Cardiac muscle cell (in vitro differentiated cells and primary cell): Measurements from ENCODE around the gene PRKACB. TPM values are rescaled to one million over a fixed set of nuclear protein-coding genes. Genes with fewer than 3 reads are reported as not detected.
A peak's percentile ranks its signal among the peaks of the same experiment; 100 is the strongest.

Source experiments
- DNase-seq, 2 donors: peaks; one replicate each; pipeline versions ENCODE4 v3.0.0 to v3.0.0-alpha.2; 2010 to 2017; ENCODE audit warnings: low read depth in 1 of 2, low spot score in 1 of 2
- H3K27ac ChIP-seq: fragments of 200-600 bp; sonication (generic); 2 replicates; pipeline ENCODE4 v1.5.1; 2016
- H3K27me3 ChIP-seq: fragments of 200-600 bp; sonication (generic); 2 replicates; pipeline ENCODE4 v1.6.0; 2016; ENCODE audit warnings: control low read depth
- H3K36me3 ChIP-seq: fragments of 200-600 bp; sonication (generic); 2 replicates; pipeline ENCODE4 v1.5.1; 2016; ENCODE audit warnings: control low read depth
- H3K4me1 ChIP-seq: fragments of 200-600 bp; sonication (generic); 2 replicates; pipeline ENCODE4 v1.8.1; 2017; ENCODE audit warnings: low read depth, mild to moderate bottlenecking, mixed run types
- H3K4me3 ChIP-seq: fragments of 200-600 bp; sonication (generic); 2 replicates; pipeline ENCODE4 v1.5.1; 2016; ENCODE audit warnings: mild to moderate bottlenecking
- H3K9me3 ChIP-seq: fragments of 200-600 bp; sonication (generic); 2 replicates; pipeline ENCODE4 v1.5.1; 2017; ENCODE audit warnings: low read depth, mild to moderate bottlenecking, control low read depth
- CTCF ChIP-seq: IDR thresholded peaks from 2 replicates; pipeline ENCODE4 v1.5.1; 2012; ENCODE audit warnings: low read depth, mild to moderate bottlenecking, low read length
- polyA plus RNA-seq: library from polyadenylated mRNA; unstranded; fragments of >200 nt; fragmentation: Nextera tagmentation; extraction: Ambion mirVana; gene quantifications from 2 replicates; pipeline ENCODE4 v1.2.1, GENCODE V29; 2016
- total RNA-seq: library from RNA; depleted of rRNA; stranded (reverse); fragments of >200 nt; gene quantifications from 2 replicates; pipeline ENCODE4 v1.2.3, GENCODE V29; 2016

Gene PRKACB
- total and polyA plus RNA-seq, 2 experiments from 2014 or later: 21.2 to 27.1 TPM

- Histone ChIP-seq H3K27ac (no peak overlapping the region), H3K27me3 (no peaks in the 10 kb centered on the region), H3K9me3 (no peaks in the 10 kb centered on the region), H3K4me1 (no peaks in the 10 kb centered on the region), H3K4me3 (no peak overlapping the region), H3K36me3 (no peaks in the 10 kb centered on the region)
- no peak for DNase-seq
- no peak for TF ChIP-seq CTCF
Measured at GRCh38 chr1:84266748-84267147, 122.7 kb downstream of the PRKACB start.

- H3K4me3 ChIP-seq: no peak overlapping the region
- no peaks in the 10 kb centered on the region for H3K4me1 ChIP-seq
- no peaks in the 10 kb centered on the region for H3K36me3 ChIP-seq
- no peak for DNase-seq
- no peak for TF ChIP-seq CTCF
- no peaks in the 10 kb centered on the region for H3K9me3 ChIP-seq
- no peaks in the 10 kb centered on the region for H3K27me3 ChIP-seq
- no peak overlapping the region for H3K27ac ChIP-seq
Measured at GRCh38 chr1:84267476-84267875, 123.4 kb downstream of the PRKACB start.

GRCh38 chr1:84268346-84268745, 124.3 kb downstream of the PRKACB start:
- no peaks in the 10 kb centered on the region for H3K36me3 ChIP-seq
- H3K4me3 ChIP-seq: no peak overlapping the region
- no peak for DNase-seq
- H3K9me3 ChIP-seq: no peaks in the 10 kb centered on the region
- H3K27me3 ChIP-seq: no peaks in the 10 kb centered on the region
- no peak for TF ChIP-seq CTCF
- no peak overlapping the region for H3K27ac ChIP-seq
- H3K4me1 ChIP-seq: no peaks in the 10 kb centered on the region

- H3K36me3 ChIP-seq: no peaks in the 10 kb centered on the region
- no peaks in the 10 kb centered on the region for H3K9me3 ChIP-seq
- no peaks in the 10 kb centered on the region for H3K27me3 ChIP-seq
- DNase-seq: no peak
- TF ChIP-seq CTCF: no peak
- no peak overlapping the region for H3K27ac ChIP-seq
- no peaks in the 10 kb centered on the region for H3K4me1 ChIP-seq
- no peak overlapping the region for H3K4me3 ChIP-seq
Measured at GRCh38 chr1:84269306-84269705, 125.2 kb downstream of the PRKACB start.

GRCh38 chr1:84271441-84272151, 127.5 kb downstream of the PRKACB start:
- no peaks in the 10 kb centered on the region for H3K27me3 ChIP-seq
- no peaks in the 10 kb centered on the region for H3K4me1 ChIP-seq
- no peaks in the 10 kb centered on the region for H3K9me3 ChIP-seq
- peak; percentile 6 to 30 for DNase-seq
- no peak overlapping the region for H3K27ac ChIP-seq
- H3K36me3 ChIP-seq: no peaks in the 10 kb centered on the region
- no peak for TF ChIP-seq CTCF
- H3K4me3 ChIP-seq: no peak overlapping the region

- no peak for DNase-seq
- H3K9me3 ChIP-seq: no peaks in the 10 kb centered on the region
- H3K4me3 ChIP-seq: no peak overlapping the region
- H3K36me3 ChIP-seq: no peaks in the 10 kb centered on the region
- no peak overlapping the region for H3K27ac ChIP-seq
- H3K27me3 ChIP-seq: no peaks in the 10 kb centered on the region
- H3K4me1 ChIP-seq: no peaks in the 10 kb centered on the region
- TF ChIP-seq CTCF: no peak
Measured at GRCh38 chr1:84272401-84272800, 128.3 kb downstream of the PRKACB start.
